HL-60 (cell line): ENCODE measurements around the gene CSAD.

Experiments
- DNase-seq, 2 experiments: peaks; one replicate each; pipeline ENCODE4 v3.0.0-alpha.2; 2010 to 2020; ENCODE audit warnings: low read depth in 1 of 2, low spot score in 1 of 2
- H3K27ac ChIP-seq: fragments of 250-450 bp; sonication (Bioruptor Pico); replicated peaks from 2 replicates; pipeline ENCODE4 v1.5.1; 2020; ENCODE audit warnings: mild to moderate bottlenecking, moderate library complexity
- H3K27me3 ChIP-seq: fragments of 250-450 bp; sonication (Bioruptor Pico); 2 replicates; pipeline ENCODE4 v1.5.1; 2021; ENCODE audit warnings: mild to moderate bottlenecking, moderate library complexity; ENCODE audit not compliant: insufficient read depth, poor library complexity, severe bottlenecking
- H3K4me3 ChIP-seq: replicated peaks from 2 replicates; pipeline ENCODE4 v1.5.1; 2011; ENCODE audit warnings: mild to moderate bottlenecking, control low read depth, low read length; ENCODE audit not compliant: insufficient read depth
- CTCF ChIP-seq: IDR thresholded peaks from one replicate; pipeline ENCODE4 v1.5.1; 2011; ENCODE audit warnings: low read length, control low read depth, inconsistent platforms; ENCODE audit not compliant: insufficient read depth
- GABPA ChIP-seq: IDR thresholded peaks from 2 replicates; pipeline ENCODE4 v1.6.1; 2012; ENCODE audit warnings: low read depth
- POLR2AphosphoS5 ChIP-seq: IDR thresholded peaks from 2 replicates; pipeline ENCODE4 v1.6.1; 2012; ENCODE audit warnings: low read depth
- REST ChIP-seq: IDR thresholded peaks from 2 replicates; pipeline ENCODE4 v1.6.1; 2012; ENCODE audit warnings: low read depth; ENCODE audit not compliant: insufficient replicate concordance
- SPI1 ChIP-seq: IDR thresholded peaks from 2 replicates; pipeline ENCODE4 v1.6.1; 2012; ENCODE audit warnings: low read depth, mild to moderate bottlenecking, borderline replicate concordance

The CSAD gene

GRCh38 chr12:53172352-53172751 is 8.4 kb downstream of the CSAD start:
- Histone ChIP-seq H3K27ac (no peak overlapping the region), H3K27me3 (no peaks in the 10 kb centered on the region), H3K4me3 (no peak overlapping the region)
- no peak for DNase-seq
- TF ChIP-seq GABPA = no peak
- TF ChIP-seq CTCF = no peak

GRCh38 chr12:53171725-53172329 is 8.9 kb downstream of the CSAD start:
- no peak for TF ChIP-seq CTCF
- TF ChIP-seq SPI1 = no peak
- no peak for TF ChIP-seq REST
- TF ChIP-seq GABPA = no peak
- TF ChIP-seq POLR2AphosphoS5 = no peak
- no peak overlapping the region for H3K4me3 ChIP-seq
- DNase-seq = no peak
- H3K27ac ChIP-seq = no peak overlapping the region
- H3K27me3 ChIP-seq = no peaks in the 10 kb centered on the region

- Histone ChIP-seq H3K4me3 (no peak overlapping the region), H3K27me3 (no peaks in the 10 kb centered on the region), H3K27ac (no peak overlapping the region)
- no peak for DNase-seq
- TF ChIP-seq POLR2AphosphoS5 (no peak), REST (no peak), CTCF (no peak), GABPA (no peak), SPI1 (no peak)
Measured at GRCh38 chr12:53170876-53171724, 9.6 kb downstream of the CSAD start.
